HAP-1 (cell line): ENCODE results near the gene FYN.

Experiments
- DNase-seq, 2 experiments: peaks; one replicate each; pipeline ENCODE4 v3.0.0-alpha.2; 2016 to 2020; ENCODE audit warnings: low spot score in 2 of 2
- H3K27me3 ChIP-seq: fragments of 250-450 bp; sonication (Bioruptor Pico); 2 replicates; pipeline ENCODE4 v1.5.1; 2020; ENCODE audit warnings: low read depth, mild to moderate bottlenecking, moderate library complexity
- H3K36me3 ChIP-seq: fragments of 250-450 bp; sonication (Bioruptor Pico); replicated peaks from 2 replicates; pipeline ENCODE4 v1.5.1; 2020; ENCODE audit warnings: mild to moderate bottlenecking
- H3K4me1 ChIP-seq: fragments of 250-450 bp; sonication (Bioruptor Pico); 2 replicates; pipeline ENCODE4 v1.5.1; 2020; ENCODE audit warnings: mild to moderate bottlenecking
- H3K4me3 ChIP-seq: fragments of 250-450 bp; sonication (Bioruptor Pico); 2 replicates; pipeline ENCODE4 v1.5.1; 2020; ENCODE audit warnings: mild to moderate bottlenecking, moderate library complexity
- H3K9me3 ChIP-seq: fragments of 250-450 bp; sonication (Bioruptor Pico); 2 replicates; pipeline ENCODE4 v1.5.1; 2020; ENCODE audit warnings: mild to moderate bottlenecking, moderate library complexity
- in situ Hi-C: fragments of 300-500 bp; cut with MboI; formaldehyde crosslinking; loops from 3 replicates; pipeline ENCODE4 v1.14.3; 2020; ENCODE audit warnings: low sequenced_read_pairs, inconsistent platforms, mixed read lengths

FYN gene

GRCh38 chr6:111808493-111808892, 64.8 kb downstream of the FYN start:
- Histone ChIP-seq H3K4me1 (no peaks in the 10 kb centered on the region), H3K9me3 (no peaks in the 10 kb centered on the region), H3K27me3 (no peaks in the 10 kb centered on the region), H3K36me3 (no peaks in the 10 kb centered on the region), H3K4me3 (no peak overlapping the region)
- DNase-seq = no peak
- in situ Hi-C loops = no loop called here

GRCh38 chr6:111806561-111807497, 66.4 kb downstream of the FYN start:
- no peak for DNase-seq
- in situ Hi-C loops = no loop called here
- H3K4me1 ChIP-seq = no peaks in the 10 kb centered on the region

GRCh38 chr6:111806165-111806547, 67.1 kb downstream of the FYN start:
- no peaks in the 10 kb centered on the region for H3K4me1 ChIP-seq
- H3K36me3 ChIP-seq = no peaks in the 10 kb centered on the region
- H3K27me3 ChIP-seq = no peaks in the 10 kb centered on the region
- no peak for DNase-seq
- no peaks in the 10 kb centered on the region for H3K9me3 ChIP-seq
- H3K4me3 ChIP-seq = no peak overlapping the region
- in situ Hi-C loops = no loop called here

More at GRCh38 chr6:111806561-111807497, 66.4 kb downstream of the FYN start:
- Histone ChIP-seq H3K36me3 (no peaks in the 10 kb centered on the region), H3K27me3 (no peaks in the 10 kb centered on the region), H3K9me3 (no peaks in the 10 kb centered on the region), H3K4me3 (no peak overlapping the region)

GRCh38 chr6:111805511-111806164, 67.6 kb downstream of the FYN start:
- in situ Hi-C loops = no loop called here
- H3K9me3 ChIP-seq = no peaks in the 10 kb centered on the region
- no peaks in the 10 kb centered on the region for H3K4me1 ChIP-seq
- DNase-seq = no peak
- no peaks in the 10 kb centered on the region for H3K27me3 ChIP-seq
- H3K4me3 ChIP-seq = no peak overlapping the region
- H3K36me3 ChIP-seq = no peaks in the 10 kb centered on the region

GRCh38 chr6:111804627-111805235, 68.5 kb downstream of the FYN start:
- in situ Hi-C loops = no loop called here
- no peak for DNase-seq
- no peaks in the 10 kb centered on the region for H3K9me3 ChIP-seq
- no peaks in the 10 kb centered on the region for H3K27me3 ChIP-seq
- no peak overlapping the region for H3K4me3 ChIP-seq
- no peaks in the 10 kb centered on the region for H3K4me1 ChIP-seq
- H3K36me3 ChIP-seq = no peaks in the 10 kb centered on the region

GRCh38 chr6:111803804-111804203, 69.4 kb downstream of the FYN start:
- DNase-seq = no peak
- no peaks in the 10 kb centered on the region for H3K27me3 ChIP-seq
- no peak overlapping the region for H3K4me3 ChIP-seq
- in situ Hi-C loops = no loop called here
- no peaks in the 10 kb centered on the region for H3K4me1 ChIP-seq
- no peaks in the 10 kb centered on the region for H3K9me3 ChIP-seq
- no peaks in the 10 kb centered on the region for H3K36me3 ChIP-seq

GRCh38 chr6:111803371-111803770, 69.9 kb downstream of the FYN start:
- Histone ChIP-seq H3K9me3 (no peaks in the 10 kb centered on the region), H3K4me3 (no peak overlapping the region), H3K4me1 (no peaks in the 10 kb centered on the region), H3K27me3 (no peaks in the 10 kb centered on the region), H3K36me3 (no peaks in the 10 kb centered on the region)
- in situ Hi-C loops = no loop called here
- no peak for DNase-seq

GRCh38 chr6:111802720-111803330, 70.4 kb downstream of the FYN start:
- DNase-seq = no peak
- Histone ChIP-seq H3K27me3 (no peaks in the 10 kb centered on the region), H3K9me3 (no peaks in the 10 kb centered on the region), H3K4me3 (no peak overlapping the region), H3K36me3 (no peaks in the 10 kb centered on the region), H3K4me1 (no peaks in the 10 kb centered on the region)
- in situ Hi-C loops = no loop called here

- Histone ChIP-seq H3K4me3 (no peak overlapping the region), H3K36me3 (no peaks in the 10 kb centered on the region), H3K4me1 (no peaks in the 10 kb centered on the region), H3K27me3 (no peaks in the 10 kb centered on the region), H3K9me3 (no peaks in the 10 kb centered on the region)
- no peak for DNase-seq
- in situ Hi-C loops = no loop called here
Measured at GRCh38 chr6:111802015-111802414, 71.2 kb downstream of the FYN start.

GRCh38 chr6:111800821-111801220, 72.4 kb downstream of the FYN start:
- in situ Hi-C loops = no loop called here
- DNase-seq = no peak
- H3K36me3 ChIP-seq = no peaks in the 10 kb centered on the region
- H3K4me3 ChIP-seq = no peak overlapping the region
- no peaks in the 10 kb centered on the region for H3K4me1 ChIP-seq
- no peaks in the 10 kb centered on the region for H3K27me3 ChIP-seq
- H3K9me3 ChIP-seq = no peaks in the 10 kb centered on the region

GRCh38 chr6:111800259-111800765, 72.9 kb downstream of the FYN start:
- Histone ChIP-seq H3K4me1 (peaks cover under 1% of the 10 kb centered on the region; the same call in 1 of the 2 replicates), H3K36me3 (no peaks in the 10 kb centered on the region), H3K4me3 (no peak overlapping the region), H3K27me3 (no peaks in the 10 kb centered on the region), H3K9me3 (no peaks in the 10 kb centered on the region)
- DNase-seq = no peak
- in situ Hi-C loops = no loop called here

GRCh38 chr6:111799576-111800258, 73.5 kb downstream of the FYN start:
- Histone ChIP-seq H3K36me3 (no peaks in the 10 kb centered on the region), H3K9me3 (no peaks in the 10 kb centered on the region), H3K4me1 (peaks cover 5% of the 10 kb centered on the region; the same call in 1 of the 2 replicates), H3K4me3 (no peak overlapping the region), H3K27me3 (no peaks in the 10 kb centered on the region)
- no peak for DNase-seq
- in situ Hi-C loops = no loop called here

- in situ Hi-C loops = no loop called here
Measured at GRCh38 chr6:111798281-111798725, 74.9 kb downstream of the FYN start.

More at GRCh38 chr6:111798281-111798725, 74.9 kb downstream of the FYN start:
- Histone ChIP-seq H3K4me1 (peaks cover 5% of the 10 kb centered on the region; the same call in 1 of the 2 replicates), H3K9me3 (no peaks in the 10 kb centered on the region), H3K27me3 (no peaks in the 10 kb centered on the region), H3K4me3 (no peak overlapping the region), H3K36me3 (no peaks in the 10 kb centered on the region)
- no peak for DNase-seq
